Glutamatergic neuron (in vitro differentiated cells): ENCODE measurements around the gene RIC8B. TPM values are rescaled to one million over a fixed set of nuclear protein-coding genes. Genes with fewer than 3 reads are reported as not detected.
A peak's percentile ranks its signal among the peaks of the same experiment; 100 is the strongest.

ENCODE experiments used
- DNase-seq: peaks from one replicate; pipeline ENCODE4 v3.0.0; 2022
- H3K27ac Mint-ChIP-seq: one replicate; pipeline ENCODE4 v1.8.0; 2020; ENCODE audit warnings: mild to moderate bottlenecking, mixed read lengths, inconsistent platforms; ENCODE audit not compliant: unreplicated experiment
- H3K27me3 Mint-ChIP-seq: one replicate; pipeline ENCODE4 v1.8.0; 2020; ENCODE audit warnings: mild to moderate bottlenecking, moderate library complexity, mixed read lengths, inconsistent platforms; ENCODE audit not compliant: unreplicated experiment
- H3K36me3 Mint-ChIP-seq: one replicate; pipeline ENCODE4 v1.8.0; 2020; ENCODE audit warnings: mild to moderate bottlenecking, mixed read lengths, inconsistent platforms; ENCODE audit not compliant: unreplicated experiment
- H3K4me1 Mint-ChIP-seq: one replicate; pipeline ENCODE4 v1.8.0; 2020; ENCODE audit warnings: mild to moderate bottlenecking, low read depth, mixed read lengths, inconsistent platforms; ENCODE audit not compliant: unreplicated experiment
- H3K4me3 Mint-ChIP-seq: one replicate; pipeline ENCODE4 v1.8.0; 2020; ENCODE audit warnings: mild to moderate bottlenecking, mixed read lengths, inconsistent platforms; ENCODE audit not compliant: unreplicated experiment
- H3K9me3 Mint-ChIP-seq: one replicate; pipeline ENCODE4 v1.8.0; 2020; ENCODE audit warnings: mild to moderate bottlenecking, moderate library complexity, mixed read lengths, inconsistent platforms; ENCODE audit not compliant: unreplicated experiment
- CTCF ChIP-seq: fragments of 200-600 bp; sonication (generic); IDR thresholded peaks from one replicate; pipeline ENCODE4 v1.5.0; 2021; ENCODE audit not compliant: partially characterized antibody, unreplicated experiment
- total RNA-seq: library from RNA; stranded (reverse); fragmentation: NEBNext Ultra II Directional; extraction: Animal tissue kit (Norgen Biotek cat#: 25700); gene quantifications from one replicate; pipeline ENCODE4 v1.2.1, GENCODE V29; 2021; ENCODE audit not compliant: unreplicated experiment

The RIC8B gene
- total RNA-seq, 1 donor from 2014 or later, result 21.3 TPM

GRCh38 chr12:106865683-106866082 lies 91.2 kb downstream of the RIC8B start:
- TF ChIP-seq CTCF, result no peak
- Mint-ChIP-seq H3K36me3 (no peaks in the 10 kb centered on the region), H3K9me3 (no peaks in the 10 kb centered on the region), H3K4me1 (peaks cover 23% of the 10 kb centered on the region), H3K4me3 (peak overlapping the region; percentile 3), H3K27ac (peak overlapping the region; percentile 2), H3K27me3 (no peaks in the 10 kb centered on the region)
- DNase-seq, result no peak

GRCh38 chr12:106866426-106867080 lies 92.1 kb downstream of the RIC8B start:
- Mint-ChIP-seq H3K36me3 (peaks cover 1% of the 10 kb centered on the region), H3K4me1 (peaks cover 23% of the 10 kb centered on the region), H3K27ac (no peak overlapping the region), H3K27me3 (no peaks in the 10 kb centered on the region), H3K4me3 (no peak overlapping the region), H3K9me3 (no peaks in the 10 kb centered on the region)
- no peak for TF ChIP-seq CTCF
- no peak for DNase-seq

- Mint-ChIP-seq H3K4me3 (no peak overlapping the region), H3K4me1 (peaks cover 20% of the 10 kb centered on the region), H3K27ac (no peak overlapping the region), H3K27me3 (no peaks in the 10 kb centered on the region), H3K36me3 (peaks cover 4% of the 10 kb centered on the region), H3K9me3 (no peaks in the 10 kb centered on the region)
- TF ChIP-seq CTCF, result no peak
- DNase-seq, result no peak
Measured at GRCh38 chr12:106867651-106868050, 93.2 kb downstream of the RIC8B start.

- Mint-ChIP-seq H3K27me3 (no peaks in the 10 kb centered on the region), H3K4me1 (peaks cover 15% of the 10 kb centered on the region), H3K4me3 (no peak overlapping the region), H3K36me3 (peaks cover 4% of the 10 kb centered on the region), H3K27ac (no peak overlapping the region), H3K9me3 (no peaks in the 10 kb centered on the region)
- no peak for TF ChIP-seq CTCF
- no peak for DNase-seq
Measured at GRCh38 chr12:106868982-106869700, 94.7 kb downstream of the RIC8B start.

GRCh38 chr12:106870116-106870515 lies 95.6 kb downstream of the RIC8B start:
- Mint-ChIP-seq H3K4me3 (no peak overlapping the region), H3K9me3 (no peaks in the 10 kb centered on the region), H3K4me1 (peaks cover 10% of the 10 kb centered on the region), H3K27me3 (no peaks in the 10 kb centered on the region), H3K27ac (no peak overlapping the region), H3K36me3 (peaks cover 4% of the 10 kb centered on the region)
- DNase-seq, result no peak
- no peak for TF ChIP-seq CTCF
